Measurements from ENCODE around the gene AP5M1. TPM values are rescaled to one million over a fixed set of nuclear protein-coding genes. Genes with fewer than 3 reads are reported as not detected.
A peak's percentile ranks its signal among the peaks of the same experiment; 100 is the strongest.

The AP5M1 gene
- total and polyA plus RNA-seq, 2 of the 4 experiments (the other 2 are of a cell fraction): 16.1 to 28.3 TPM

- intact Hi-C loops (cut with micrococcal nuclease): no loop called here
- Histone ChIP-seq H3K79me1 (ENCODE audit: low read depth in 1 of 2, low read length in 2 of 2) (peaks cover 14 to 23% of the 10 kb centered on the region in 2 experiments), H3K56ac (ENCODE audit: extremely low read depth, insufficient read depth, low read length) (no peak overlapping the region), H3K4me2 (ENCODE audit: low read depth, low read length) (no peak overlapping the region), H2BK120ac (ENCODE audit: low read depth, low read length) (no peak overlapping the region), H2AK5ac (ENCODE audit: low read depth, low read length) (no peak overlapping the region), H3K4me3 (ENCODE audit: insufficient read depth, low read depth, low read length) (no peak overlapping the region), H3K27me3 (ENCODE audit: control insufficient read depth, insufficient read depth, low read length) (no peaks in the 10 kb centered on the region), H4K91ac (ENCODE audit: insufficient read depth, low read depth, low read length) (no peak overlapping the region), H3K36me3 (ENCODE audit: control insufficient read depth, insufficient read depth, low read length) (peaks cover 15% of the 10 kb centered on the region), H3K9ac (ENCODE audit: low read depth, low read length) (no peak overlapping the region), H3K4me1 (ENCODE audit: control insufficient read depth, insufficient read depth, low read length) (no peaks in the 10 kb centered on the region), H2AK9ac (replicated peaks; ENCODE audit: low read depth, low read length, poor library complexity) (no peak overlapping the region), H4K20me1 (ENCODE audit: insufficient read depth, low read length) (no peaks in the 10 kb centered on the region), H3K27ac (ENCODE audit: insufficient read depth, low read length) (no peak overlapping the region), H3K9me3 (ENCODE audit: control insufficient read depth, insufficient read depth, low read length) (no peaks in the 10 kb centered on the region; the same call in 1 of the 2 replicates), H3K9me1 (ENCODE audit: insufficient read depth, low read length) (no peaks in the 10 kb centered on the region), H4K5ac (ENCODE audit: low read depth, low read length) (no peak overlapping the region), H4K8ac (ENCODE audit: low read depth in 2 of 2, low read length in 2 of 2) (no peak overlapping the region), H3K14ac (replicated peaks; ENCODE audit: low read depth, low read length) (no peak overlapping the region), H2BK15ac (ENCODE audit: low read depth, low read length) (no peak overlapping the region), H2BK20ac (ENCODE audit: low read depth, low read length) (no peak overlapping the region), H2AFZ (replicated peaks; ENCODE audit: low read length, poor library complexity) (no peak overlapping the region), H3K18ac (ENCODE audit: low read depth, low read length) (no peak overlapping the region), H3K23ac (ENCODE audit: low read depth, low read length) (no peak overlapping the region), H2BK5ac (ENCODE audit: low read depth, low read length, poor library complexity, severe bottlenecking) (no peak overlapping the region), H3K4ac (ENCODE audit: low read depth, low read length) (no peak overlapping the region)
- DNase-seq (peak; percentile 5), ATAC-seq (ENCODE audit: low read depth) (no peak)
- dilution Hi-C loops (cut with HindIII; ENCODE audit: low sequenced_read_pairs, unreplicated experiment): no loop called here
- CTCF ChIA-PET: no interaction called here
- TF ChIP-seq CEBPB (IDR thresholded peaks at IDR 0.05; ENCODE audit: low read depth, low read length): no peak
- TF ChIP-seq MAZ (IDR thresholded peaks at IDR 0.05; ENCODE audit: borderline replicate concordance, low read depth, low read length): no peak
- TF ChIP-seq CHD1 (IDR thresholded peaks at IDR 0.05; ENCODE audit: low read depth, low read length): no peak
- no peak for TF ChIP-seq POLR2A (IDR thresholded peaks at IDR 0.05; ENCODE audit: low read depth, low read length)
- TF ChIP-seq, protein P1, sequence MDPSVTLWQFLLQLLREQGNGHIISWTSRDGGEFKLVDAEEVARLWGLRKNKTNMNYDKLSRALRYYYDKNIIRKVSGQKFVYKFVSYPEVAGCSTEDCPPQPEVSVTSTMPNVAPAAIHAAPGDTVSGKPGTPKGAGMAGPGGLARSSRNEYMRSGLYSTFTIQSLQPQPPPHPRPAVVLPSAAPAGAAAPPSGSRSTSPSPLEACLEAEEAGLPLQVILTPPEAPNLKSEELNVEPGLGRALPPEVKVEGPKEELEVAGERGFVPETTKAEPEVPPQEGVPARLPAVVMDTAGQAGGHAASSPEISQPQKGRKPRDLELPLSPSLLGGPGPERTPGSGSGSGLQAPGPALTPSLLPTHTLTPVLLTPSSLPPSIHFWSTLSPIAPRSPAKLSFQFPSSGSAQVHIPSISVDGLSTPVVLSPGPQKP (IDR thresholded peaks at IDR 0.05; ENCODE audit: borderline replicate concordance, low read depth, low read length): no peak
- no peak for TF ChIP-seq NFE2L2 (IDR thresholded peaks at IDR 0.05; ENCODE audit: low read depth, low read length)
- no peak for TF ChIP-seq RFX5 (IDR thresholded peaks at IDR 0.05; ENCODE audit: low read depth, low read length)
- no peak for TF ChIP-seq FOS (IDR thresholded peaks at IDR 0.05; ENCODE audit: low read depth, low read length)
- no peak for TF ChIP-seq SMC3 (IDR thresholded peaks at IDR 0.05; ENCODE audit: low read depth, low read length)
- no peak for TF ChIP-seq USF2 (IDR thresholded peaks at IDR 0.05; ENCODE audit: low read depth, low read length)
- TF ChIP-seq CTCF (conservative IDR thresholded peaks at IDR 0.05; ENCODE audit: low read depth, low read length): no peak
- no peak for TF ChIP-seq MXI1 (IDR thresholded peaks at IDR 0.05; ENCODE audit: borderline replicate concordance, low read depth, low read length)
- TF ChIP-seq MAFK (IDR thresholded peaks at IDR 0.05; ENCODE audit: low read depth, low read length): no peak
- TF ChIP-seq RAD21 (IDR thresholded peaks at IDR 0.05; ENCODE audit: low read length): no peak
- no peak for TF ChIP-seq RCOR1 (IDR thresholded peaks at IDR 0.05; ENCODE audit: insufficient replicate concordance, low read length)
- TF ChIP-seq BHLHE40 (IDR thresholded peaks at IDR 0.05; ENCODE audit: low read depth, low read length): no peak
- no CpG with 5 or more reads among the region's 2 CpGs for WGBS, 2 experiments (ENCODE audit: extremely low coverage in 2 of 2, insufficient read length in 1 of 2)
- no TSS peak for BruUV-seq (replicated peaks)
- POLR2A ChIA-PET (ENCODE audit: unreplicated experiment): no interaction called here
- in situ Hi-C loops (cut with MboI; ENCODE audit: low sequenced_read_pairs): no loop called here
These were observed 6.4 kb downstream of the AP5M1 start for GRCh38 chr14:57275023-57275664.
